Trophoblast cell (in vitro differentiated cells and primary cell): ENCODE results near the gene RSPO3.
A peak's percentile ranks its signal among the peaks of the same experiment; 100 is the strongest.

Experiments
- DNase-seq, 2 donors: peaks; one replicate each; pipeline ENCODE4 v3.0.0-alpha.2; 2016
- H2AFZ ChIP-seq: 2 replicates; pipeline ENCODE4 v1.6.1; 2013; ENCODE audit warnings: low read length, moderate library complexity, mild to moderate bottlenecking; ENCODE audit not compliant: insufficient read depth, poor library complexity
- H2AK5ac ChIP-seq: 2 replicates; pipeline ENCODE4 v1.6.1; 2013; ENCODE audit warnings: mild to moderate bottlenecking, low read length
- H2BK120ac ChIP-seq: 2 replicates; pipeline ENCODE4 v1.6.1; 2013; ENCODE audit warnings: low read length, mild to moderate bottlenecking, moderate library complexity; ENCODE audit not compliant: insufficient read depth, poor library complexity
- H2BK12ac ChIP-seq: 2 replicates; pipeline ENCODE4 v1.6.1; 2013; ENCODE audit warnings: mild to moderate bottlenecking, low read length, moderate library complexity
- H2BK5ac ChIP-seq: 2 replicates; pipeline ENCODE4 v1.6.1; 2013; ENCODE audit warnings: low read length, low read depth, moderate library complexity, mild to moderate bottlenecking; ENCODE audit not compliant: poor library complexity
- H3K14ac ChIP-seq: 2 replicates; pipeline ENCODE4 v1.6.1; 2013; ENCODE audit warnings: mild to moderate bottlenecking, low read length
- H3K18ac ChIP-seq: 2 replicates; pipeline ENCODE4 v1.6.1; 2013; ENCODE audit warnings: mild to moderate bottlenecking, low read length
- H3K23ac ChIP-seq: 2 replicates; pipeline ENCODE4 v1.6.1; 2013; ENCODE audit warnings: low read length
- H3K27ac ChIP-seq: 2 replicates; pipeline ENCODE4 v1.5.1; 2013; ENCODE audit warnings: low read depth, mild to moderate bottlenecking, inconsistent platforms, low read length, moderate library complexity
- H3K27me3 ChIP-seq: 2 replicates; pipeline ENCODE4 v1.6.1; 2013; ENCODE audit warnings: inconsistent platforms, mild to moderate bottlenecking, low read length, moderate library complexity; ENCODE audit not compliant: insufficient read depth
- H3K36me3 ChIP-seq, 2 experiments: 1 replicate in 1 of 2; 2 replicates in 1 of 2; pipeline ENCODE4 v1.6.1; 2013; ENCODE audit warnings: low read length in 2 of 2, mild to moderate bottlenecking in 2 of 2, moderate library complexity in 1 of 2; ENCODE audit not compliant: insufficient read depth in 2 of 2, control insufficient read depth in 1 of 2
- H3K4ac ChIP-seq: 2 replicates; pipeline ENCODE4 v1.6.1; 2013; ENCODE audit warnings: low read depth, mild to moderate bottlenecking, low read length, moderate library complexity
- H3K4me1 ChIP-seq, 2 experiments: 1 replicate in 1 of 2; 2 replicates in 1 of 2; pipeline ENCODE4 v1.6.1; 2013; ENCODE audit warnings: low read length in 2 of 2, mild to moderate bottlenecking in 2 of 2, moderate library complexity in 1 of 2; ENCODE audit not compliant: insufficient read depth in 2 of 2, control insufficient read depth in 1 of 2
- H3K4me2 ChIP-seq: 2 replicates; pipeline ENCODE4 v1.6.1; 2013; ENCODE audit warnings: inconsistent platforms, mild to moderate bottlenecking, low read length, moderate library complexity
- H3K4me3 ChIP-seq: 2 replicates; pipeline ENCODE4 v1.5.1; 2013; ENCODE audit warnings: mild to moderate bottlenecking, low read depth, low read length, inconsistent platforms
- H3K79me1 ChIP-seq: one replicate; pipeline ENCODE4 v1.6.1; 2013; ENCODE audit warnings: low read length
- H3K79me2 ChIP-seq: 2 replicates; pipeline ENCODE4 v1.6.1; 2013; ENCODE audit warnings: low read length, mild to moderate bottlenecking; ENCODE audit not compliant: control insufficient read depth, insufficient read depth, poor library complexity
- H3K9ac ChIP-seq: 2 replicates; pipeline ENCODE4 v1.6.1; 2013; ENCODE audit warnings: mild to moderate bottlenecking, low read length
- H3K9me3 ChIP-seq: 2 replicates; pipeline ENCODE4 v1.6.1; 2013; ENCODE audit warnings: low read depth, mild to moderate bottlenecking, control low read depth, inconsistent platforms, low read length; ENCODE audit not compliant: insufficient read depth
- H4K12ac ChIP-seq: 2 replicates; pipeline ENCODE4 v1.6.1; 2013; ENCODE audit warnings: low read depth, mild to moderate bottlenecking, low read length, moderate library complexity
- H4K8ac ChIP-seq: 2 replicates; pipeline ENCODE4 v1.6.1; 2013; ENCODE audit warnings: low read depth, mild to moderate bottlenecking, low read length, moderate library complexity
- H4K91ac ChIP-seq: one replicate; pipeline ENCODE4 v1.6.1; 2013; ENCODE audit warnings: low read depth, mild to moderate bottlenecking, low read length, moderate library complexity
- WGBS: extraction: QIAGEN DNeasy Blood & Tissue Kit; methylation state at CpG from one replicate; pipeline ENCODE4 v1.1.7; 2013; ENCODE audit warnings: missing lambda C conversion rate; ENCODE audit not compliant: insufficient read length, insufficient coverage; ENCODE audit errors: extremely low coverage; 5-methylcytosine and 5-hydroxymethylcytosine counted together

Gene RSPO3

DNA sequence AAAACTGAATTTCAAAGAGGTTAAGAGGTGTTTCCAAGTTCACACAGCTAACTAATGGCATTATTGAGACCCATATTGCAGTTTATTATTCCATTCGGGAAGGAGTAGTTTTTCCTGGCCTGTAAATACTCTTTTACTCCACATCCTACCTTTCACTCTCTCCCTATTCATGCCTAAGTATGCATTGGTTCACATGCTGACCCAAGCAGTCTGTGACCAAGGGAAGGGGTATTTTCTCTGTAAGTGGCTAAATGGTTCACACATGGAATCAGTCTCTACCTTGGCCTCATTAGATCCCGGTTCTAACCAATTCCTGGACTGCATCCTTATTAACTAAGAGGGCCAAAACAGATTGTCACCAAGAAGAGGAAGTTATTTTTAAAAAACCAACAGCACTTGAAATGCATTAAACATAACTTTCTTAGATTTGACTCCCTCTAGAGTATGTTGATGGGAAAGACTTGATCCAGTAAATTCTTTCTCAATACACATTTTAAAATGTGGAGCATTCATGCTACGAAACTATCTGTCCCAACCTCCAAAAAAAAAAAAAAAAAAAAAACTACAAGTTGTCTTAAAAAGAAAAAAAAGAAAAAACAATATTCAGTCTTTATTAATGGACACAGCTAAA lies 17.8 kb upstream of the RSPO3 start:
- Histone ChIP-seq H4K8ac (no peak overlapping the region), H2BK12ac (no peak overlapping the region), H3K36me3 (no peaks in the 10 kb centered on the region), H3K27me3 (no peaks in the 10 kb centered on the region), H2BK120ac (no peak overlapping the region), H4K91ac (no peak overlapping the region), H2AK5ac (no peak overlapping the region), H3K27ac (no peak overlapping the region), H3K9ac (no peak overlapping the region), H3K9me3 (no peaks in the 10 kb centered on the region), H3K23ac (no peak overlapping the region), H3K79me1 (no peaks in the 10 kb centered on the region), H4K12ac (no peak overlapping the region), H3K14ac (no peak overlapping the region), H2AFZ (no peak overlapping the region), H3K18ac (no peak overlapping the region), H3K79me2 (no peaks in the 10 kb centered on the region), H2BK5ac (no peak overlapping the region), H3K4ac (no peak overlapping the region), H3K4me3 (no peak overlapping the region), H3K4me1 (no peaks in the 10 kb centered on the region), H3K4me2 (no peak overlapping the region)
- WGBS = no CpG with 5 or more reads among the region's 3 CpGs
- DNase-seq = no peak

DNA sequence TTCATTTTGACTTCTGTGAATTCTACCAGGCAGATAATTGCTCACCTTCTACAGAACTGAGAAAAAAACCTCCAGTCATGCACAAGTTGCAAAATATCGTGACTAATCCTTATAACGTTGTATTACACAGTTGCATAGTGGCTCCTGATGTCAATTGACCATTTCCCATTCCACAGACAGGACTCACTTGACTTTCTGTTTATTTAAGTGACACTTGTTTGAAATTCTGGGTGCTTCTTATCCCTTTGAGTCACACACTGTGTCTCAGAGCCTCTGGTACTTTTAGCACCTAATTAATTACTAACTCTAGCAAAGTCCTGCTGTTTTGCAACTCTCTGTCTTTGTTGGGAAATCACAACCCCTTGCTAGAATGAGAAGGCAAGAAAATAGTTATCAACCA lies 16.2 kb upstream of the RSPO3 start:
- H3K36me3 ChIP-seq = no peaks in the 10 kb centered on the region
- no peak overlapping the region for H3K9ac ChIP-seq
- H3K4me3 ChIP-seq = no peak overlapping the region
- no peak overlapping the region for H2AFZ ChIP-seq
- no peak overlapping the region for H3K4me2 ChIP-seq
- no peaks in the 10 kb centered on the region for H3K27me3 ChIP-seq
- no CpG with 5 or more reads among the region's 2 CpGs for WGBS
- no peak overlapping the region for H4K12ac ChIP-seq
- H2AK5ac ChIP-seq = no peak overlapping the region
- H2BK12ac ChIP-seq = no peak overlapping the region
- H3K14ac ChIP-seq = no peak overlapping the region
- no peak overlapping the region for H4K91ac ChIP-seq
- H3K4ac ChIP-seq = no peak overlapping the region
- no peak overlapping the region for H3K27ac ChIP-seq
- H3K79me2 ChIP-seq = no peaks in the 10 kb centered on the region
- H3K9me3 ChIP-seq = no peaks in the 10 kb centered on the region
- H2BK120ac ChIP-seq = no peak overlapping the region
- peak; percentile 53 to 72 for DNase-seq
- H2BK5ac ChIP-seq = no peak overlapping the region
- no peaks in the 10 kb centered on the region for H3K4me1 ChIP-seq
- no peak overlapping the region for H3K23ac ChIP-seq
- H4K8ac ChIP-seq = no peak overlapping the region
- no peaks in the 10 kb centered on the region for H3K79me1 ChIP-seq
- no peak overlapping the region for H3K18ac ChIP-seq

DNA sequence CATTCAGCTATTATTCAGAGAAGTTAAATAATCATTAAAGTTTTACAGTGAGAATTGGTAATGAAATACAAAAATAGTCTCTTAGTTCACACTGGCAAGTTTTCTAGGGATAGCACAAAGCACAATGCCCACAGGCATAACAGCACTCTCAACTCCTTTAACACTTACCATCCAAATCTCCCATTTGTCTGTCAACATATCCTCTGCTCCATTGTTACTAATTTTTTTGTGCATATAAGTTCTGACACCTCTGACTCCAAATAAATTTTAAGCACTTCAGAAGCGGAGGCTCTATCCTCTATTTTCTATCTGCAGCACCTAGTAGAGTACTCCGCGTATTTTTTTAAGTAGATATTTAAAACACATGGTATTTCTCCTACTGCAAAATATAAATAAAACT lies 15.6 kb upstream of the RSPO3 start:
- Histone ChIP-seq H4K91ac (no peak overlapping the region), H3K9me3 (no peaks in the 10 kb centered on the region), H2AFZ (no peak overlapping the region), H3K4ac (no peak overlapping the region), H2BK12ac (no peak overlapping the region), H4K8ac (no peak overlapping the region), H4K12ac (no peak overlapping the region), H3K14ac (no peak overlapping the region), H3K4me2 (no peak overlapping the region), H3K27me3 (no peaks in the 10 kb centered on the region), H3K9ac (no peak overlapping the region), H3K79me2 (no peaks in the 10 kb centered on the region), H3K4me1 (no peaks in the 10 kb centered on the region), H3K79me1 (no peaks in the 10 kb centered on the region), H3K23ac (no peak overlapping the region), H3K4me3 (no peak overlapping the region), H2BK120ac (no peak overlapping the region), H3K18ac (no peak overlapping the region), H3K36me3 (no peaks in the 10 kb centered on the region), H2BK5ac (no peak overlapping the region), H2AK5ac (no peak overlapping the region), H3K27ac (no peak overlapping the region)
- DNase-seq = no peak
- WGBS = no CpG with 5 or more reads among the region's 3 CpGs

DNA sequence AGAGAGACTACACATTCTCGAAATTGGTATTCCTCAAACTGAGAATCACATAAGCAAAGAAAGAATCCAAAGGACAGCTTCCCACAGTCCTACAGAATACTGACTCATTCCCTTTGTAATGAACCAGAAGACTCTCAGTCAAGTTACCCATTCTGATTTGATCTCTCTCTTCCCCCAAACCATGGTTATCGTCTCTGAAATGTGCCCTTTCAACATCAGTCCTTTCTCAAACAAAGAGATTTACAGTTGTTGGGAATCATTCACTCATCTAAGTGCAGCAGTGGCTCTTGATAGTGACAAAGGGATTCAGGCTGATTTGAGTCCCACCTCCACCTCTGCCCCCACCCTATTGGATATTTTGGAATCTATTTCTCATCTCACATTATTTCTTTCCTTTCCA lies 15.0 kb upstream of the RSPO3 start:
- Histone ChIP-seq H4K91ac (no peak overlapping the region), H3K79me2 (no peaks in the 10 kb centered on the region), H3K9me3 (no peaks in the 10 kb centered on the region), H3K79me1 (no peaks in the 10 kb centered on the region), H3K4ac (no peak overlapping the region), H2AFZ (no peak overlapping the region), H2BK120ac (no peak overlapping the region), H3K27me3 (no peaks in the 10 kb centered on the region), H3K9ac (no peak overlapping the region), H3K36me3 (no peaks in the 10 kb centered on the region), H3K4me2 (no peak overlapping the region), H3K18ac (no peak overlapping the region), H2AK5ac (no peak overlapping the region), H4K8ac (no peak overlapping the region), H2BK12ac (no peak overlapping the region), H2BK5ac (no peak overlapping the region), H4K12ac (no peak overlapping the region), H3K23ac (no peak overlapping the region), H3K27ac (no peak overlapping the region), H3K4me1 (no peaks in the 10 kb centered on the region), H3K14ac (no peak overlapping the region), H3K4me3 (no peak overlapping the region)
- DNase-seq = no peak
- no CpG with 5 or more reads among the region's 2 CpGs for WGBS
